Camera-type eye (tissue), 1 donor: ENCODE results near the gene CDSN. TPM values are rescaled to one million over a fixed set of nuclear protein-coding genes. Genes with fewer than 3 reads are reported as not detected.

Experiments
- total RNA-seq: library from RNA; depleted of rRNA; stranded (reverse); fragments of >200 nt; gene quantifications from one replicate; pipeline ENCODE4 v1.2.3, GENCODE V29; 2014

The CDSN gene
- total RNA-seq, result not detected

DNA sequence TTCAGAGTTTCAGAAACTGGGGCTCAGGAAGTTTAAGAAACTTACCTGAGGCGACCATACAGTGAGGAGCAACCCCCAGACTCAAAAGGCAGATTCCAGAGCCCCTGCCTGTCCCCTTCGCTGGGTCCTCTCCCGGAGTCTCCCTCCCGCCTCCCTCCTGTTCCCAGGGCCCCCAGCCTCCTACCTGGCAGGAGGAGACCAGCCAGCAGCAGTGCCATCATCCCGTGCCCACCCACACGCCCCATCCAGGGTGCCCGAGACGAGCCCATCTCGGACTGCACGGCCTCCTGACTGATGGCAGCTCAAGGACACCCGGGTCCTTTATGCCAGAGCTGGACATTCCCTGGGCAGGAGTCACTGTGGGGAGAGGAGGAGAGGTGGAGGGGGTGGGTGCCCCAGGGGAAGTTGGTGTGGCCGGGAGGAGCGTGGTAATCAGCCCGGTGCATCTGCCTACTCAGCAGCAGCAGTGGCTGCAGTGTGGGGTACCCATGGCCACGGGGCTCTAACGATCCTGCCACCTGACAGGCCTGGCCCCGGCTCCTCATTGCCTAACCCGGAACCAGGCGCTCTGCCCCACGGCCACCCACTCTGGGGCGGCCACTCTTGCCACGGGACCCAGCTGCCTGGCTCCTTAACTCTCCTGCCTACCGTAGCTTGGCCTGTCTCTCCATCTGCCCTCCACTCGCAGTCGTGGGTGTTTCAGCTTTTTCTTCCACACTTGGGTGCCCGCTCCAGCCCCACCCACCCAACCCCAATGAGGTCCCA, at the start of gene CDSN:
TSS of gene CDSN (minus strand) at position 296 of the 765 bp plus-strand sequence. CDS start at position 269, 27 bp downstream.

DNA sequence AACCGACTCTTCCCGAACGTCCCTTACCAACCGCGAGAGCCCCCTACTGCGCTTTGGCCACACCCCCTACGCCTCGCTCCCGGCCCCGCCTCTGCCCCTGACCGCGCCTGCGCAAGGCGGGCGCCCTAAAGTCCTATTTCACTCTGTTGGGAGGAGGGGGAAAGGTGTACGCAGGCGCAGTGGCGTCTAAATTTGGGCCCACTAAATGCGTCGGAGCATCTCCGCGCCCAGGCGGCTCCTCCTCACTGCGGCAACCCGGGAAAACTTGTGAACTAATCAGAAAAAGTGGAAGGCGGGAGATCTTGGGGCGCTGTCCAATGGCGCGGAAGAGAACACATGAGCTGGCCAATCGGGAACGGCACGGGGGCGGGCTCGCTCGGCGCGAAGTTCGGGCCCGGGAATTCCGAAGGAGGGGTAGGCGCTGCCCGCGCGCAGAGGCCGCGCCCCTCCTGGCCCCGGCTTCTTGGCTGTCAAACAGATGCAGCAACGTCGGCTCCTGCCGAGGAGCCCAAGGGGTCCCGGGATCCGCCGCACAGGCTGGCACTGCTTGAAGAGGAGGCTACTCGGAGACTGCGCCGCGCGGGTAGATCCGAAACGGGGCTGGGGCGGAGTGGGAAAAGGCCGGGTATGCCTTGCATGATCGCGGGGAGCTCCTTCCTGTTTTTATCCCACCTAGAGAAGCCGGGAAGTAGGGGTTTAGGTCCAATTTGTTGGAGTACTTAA, 38.1 kb upstream of the CDSN start, which contains the start of gene TCF19:
TSS of gene TCF19 (plus strand) at position 450 of the 723 bp plus-strand sequence. CDS start 881 bp downstream, outside the sequence.

DNA sequence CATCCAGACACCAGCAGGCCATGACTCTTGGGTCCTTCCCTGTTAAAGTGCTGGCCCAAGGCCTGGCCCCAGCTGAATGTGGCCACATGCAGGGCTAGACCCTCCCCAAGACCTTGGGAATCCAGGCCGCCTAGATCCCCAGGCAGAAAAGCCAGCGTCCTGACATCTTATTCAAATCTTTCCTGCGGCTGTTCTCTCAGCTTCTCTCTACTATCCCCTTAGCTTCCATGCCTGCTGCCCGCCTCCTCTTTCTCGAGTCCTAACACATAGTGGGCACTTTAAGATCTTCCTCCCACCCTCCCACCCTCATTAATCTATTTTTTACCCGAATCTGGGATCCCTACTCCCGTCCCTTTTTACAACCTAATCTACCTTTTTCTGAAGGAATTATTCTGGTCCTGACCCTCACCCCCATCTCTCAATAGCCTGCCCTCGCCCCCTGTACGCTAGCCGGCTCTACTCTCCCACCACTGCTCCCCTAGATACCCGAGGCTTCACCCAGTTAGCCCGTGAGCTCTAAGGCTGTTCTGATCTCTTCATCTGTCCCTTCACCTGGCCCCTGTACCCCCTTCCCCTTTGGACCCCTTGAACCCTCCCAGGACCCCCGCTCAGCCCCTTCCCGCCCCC, 37.4 kb upstream of the CDSN start, which contains the start of gene CCHCR1:
TSS of gene CCHCR1 (minus strand) at position 290 of the 627 bp plus-strand sequence. CDS start at position 88, 202 bp downstream.

DNA sequence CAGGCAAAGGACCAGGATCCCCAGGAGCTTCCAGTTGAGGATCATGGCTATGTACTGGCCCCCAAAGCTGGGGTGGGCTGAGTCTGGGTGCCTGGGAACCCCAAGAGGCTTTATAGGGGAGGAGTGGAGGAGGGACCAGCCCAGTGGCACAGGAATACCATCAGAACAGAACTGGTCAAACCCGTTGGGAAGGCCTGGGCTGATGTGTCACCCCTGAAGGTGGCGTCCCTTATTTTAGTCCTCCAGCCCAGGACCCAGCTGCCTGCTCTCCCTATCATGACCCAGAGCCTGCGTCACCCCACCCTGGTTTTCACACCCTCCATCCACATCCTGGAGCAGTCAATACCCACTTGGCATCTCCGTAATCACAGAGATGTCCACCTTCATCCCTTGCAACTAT, 18.7 kb upstream of the CDSN start, which contains the start of gene PSORS1C2:
TSS of gene PSORS1C2 (minus strand) at position 85 of the 400 bp plus-strand sequence. CDS start at position 45, 40 bp downstream.

DNA sequence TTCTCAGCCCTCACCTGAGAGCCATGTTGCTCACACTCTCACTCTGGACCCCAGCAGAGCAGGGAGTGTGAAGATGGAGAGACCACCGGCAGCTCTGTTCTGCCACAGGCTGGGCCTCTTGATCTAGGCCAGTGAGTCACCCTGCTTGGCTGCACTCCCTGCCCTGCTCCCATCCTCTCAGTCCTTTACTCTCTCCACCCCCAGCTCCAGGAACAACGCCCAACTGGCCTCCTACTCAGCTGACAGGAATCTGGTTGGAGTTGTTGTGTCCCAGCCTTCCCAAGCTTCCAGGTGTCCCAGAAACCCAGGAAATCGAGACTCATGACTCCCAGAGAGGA, 5.7 kb downstream of the CDSN start, which contains the start of gene PSORS1C1:
TSS of gene PSORS1C1 (plus strand) at position 260 of the 338 bp plus-strand sequence. CDS start 14,833 bp downstream, outside the sequence.

GRCh38 chr6:31112478-31112877, 7.8 kb downstream of the CDSN start, which contains the start of gene C6orf15:
Gene C6orf15 (minus strand): TSS chr6:31112575. CDS start chr6:31112555, 20 bp downstream.

Other genes starting within 250 kb of the CDSN start
- 148 TPM for gene DDR1, start 235.9 kb downstream of the CDSN start, total RNA-seq
- gene GTF2H4, start 212.2 kb downstream of the CDSN start, total RNA-seq, result 20.6 TPM
- gene VARS2, start 206.2 kb downstream of the CDSN start, total RNA-seq, result 30.6 TPM
- not detected for gene SFTA2, start 188.3 kb downstream of the CDSN start, total RNA-seq
- gene MUCL3, start 179.5 kb downstream of the CDSN start, total RNA-seq, result not detected
- gene MUC21, start 136.7 kb downstream of the CDSN start, total RNA-seq, result 0.11 TPM
- 0.11 TPM for gene MUC22, start 110.0 kb downstream of the CDSN start, total RNA-seq
- gene C6orf15, start 7.9 kb downstream of the CDSN start, total RNA-seq, result not detected
- gene PSORS1C1, start 5.6 kb downstream of the CDSN start, total RNA-seq, result 0.22 TPM
- gene PSORS1C2, start 18.6 kb upstream of the CDSN start, total RNA-seq, result not detected
- gene CCHCR1, start 37.4 kb upstream of the CDSN start, total RNA-seq, result 15.3 TPM
- gene TCF19, start 38.1 kb upstream of the CDSN start, total RNA-seq, result 10.0 TPM
- gene POU5F1, start 50.2 kb upstream of the CDSN start, total RNA-seq, result not detected
- gene HLA-C, start 151.6 kb upstream of the CDSN start, total RNA-seq, result 23.3 TPM
- gene HLA-B, start 236.7 kb upstream of the CDSN start, total RNA-seq, result 169 TPM